KMS-11 (cell line): ENCODE results near the gene DHRS2.

Experiments used
- H2AFZ ChIP-seq: fragments of 200-600 bp; sonication (generic); 2 replicates; pipeline ENCODE4 v1.6.1; 2016; ENCODE audit warnings: antibody characterized with exemption, mixed run types, low read depth
- H3K27ac ChIP-seq: fragments of 200-600 bp; sonication (generic); 2 replicates; pipeline ENCODE4 v1.6.1; 2016; ENCODE audit warnings: mild to moderate bottlenecking, mixed run types
- H3K27me3 ChIP-seq: fragments of 200-600 bp; sonication (generic); 2 replicates; pipeline ENCODE4 v1.6.1; 2017; ENCODE audit warnings: mild to moderate bottlenecking, low read depth, mixed run types, moderate library complexity; ENCODE audit not compliant: insufficient read depth
- H3K36me3 ChIP-seq: fragments of 200-600 bp; sonication (generic); 2 replicates; pipeline ENCODE4 v1.6.1; 2017; ENCODE audit warnings: mild to moderate bottlenecking, mixed run types; ENCODE audit not compliant: insufficient read depth
- H3K4me1 ChIP-seq: fragments of 200-600 bp; sonication (generic); 2 replicates; pipeline ENCODE4 v1.6.1; 2016; ENCODE audit warnings: mild to moderate bottlenecking, low read depth, mixed run types; ENCODE audit not compliant: poor library complexity, severe bottlenecking
- H3K4me2 ChIP-seq: fragments of 200-600 bp; sonication (generic); 2 replicates; pipeline ENCODE4 v1.7.0; 2016; ENCODE audit warnings: mild to moderate bottlenecking, mixed run types
- H3K4me3 ChIP-seq: fragments of 200-600 bp; sonication (generic); IDR thresholded peaks from 2 replicates; pipeline ENCODE4 v1.6.1; 2017; ENCODE audit warnings: low read depth, low read length, mixed read lengths; ENCODE audit not compliant: insufficient read depth
- H3K79me2 ChIP-seq: fragments of 200-600 bp; sonication (generic); 2 replicates; pipeline ENCODE4 v1.6.1; 2016; ENCODE audit warnings: low read depth, mixed run types; ENCODE audit not compliant: insufficient read depth
- H3K9ac ChIP-seq: fragments of 200-600 bp; sonication (generic); 2 replicates; pipeline ENCODE4 v1.6.1; 2016; ENCODE audit warnings: mild to moderate bottlenecking, mixed run types
- H4K20me1 ChIP-seq: fragments of 200-600 bp; sonication (generic); 2 replicates; pipeline ENCODE4 v1.6.1; 2016; ENCODE audit warnings: mild to moderate bottlenecking, mixed run types; ENCODE audit not compliant: insufficient read depth
- TF ChIP-seq, protein P1 (sequence below): fragments of 200-600 bp; sonication (generic); conservative IDR thresholded peaks from 2 replicates; pipeline ENCODE4 v1.6.1; 2017; ENCODE audit warnings: low read depth, mild to moderate bottlenecking, antibody characterized with exemption, low read length, moderate library complexity, mixed read lengths

DHRS2 gene

GRCh38 chr14:23618415-23618988 is 17.7 kb upstream of the DHRS2 start:
- Histone ChIP-seq H3K27me3 (no peaks in the 10 kb centered on the region), H2AFZ (no peak overlapping the region)
- TF ChIP-seq, protein P1, sequence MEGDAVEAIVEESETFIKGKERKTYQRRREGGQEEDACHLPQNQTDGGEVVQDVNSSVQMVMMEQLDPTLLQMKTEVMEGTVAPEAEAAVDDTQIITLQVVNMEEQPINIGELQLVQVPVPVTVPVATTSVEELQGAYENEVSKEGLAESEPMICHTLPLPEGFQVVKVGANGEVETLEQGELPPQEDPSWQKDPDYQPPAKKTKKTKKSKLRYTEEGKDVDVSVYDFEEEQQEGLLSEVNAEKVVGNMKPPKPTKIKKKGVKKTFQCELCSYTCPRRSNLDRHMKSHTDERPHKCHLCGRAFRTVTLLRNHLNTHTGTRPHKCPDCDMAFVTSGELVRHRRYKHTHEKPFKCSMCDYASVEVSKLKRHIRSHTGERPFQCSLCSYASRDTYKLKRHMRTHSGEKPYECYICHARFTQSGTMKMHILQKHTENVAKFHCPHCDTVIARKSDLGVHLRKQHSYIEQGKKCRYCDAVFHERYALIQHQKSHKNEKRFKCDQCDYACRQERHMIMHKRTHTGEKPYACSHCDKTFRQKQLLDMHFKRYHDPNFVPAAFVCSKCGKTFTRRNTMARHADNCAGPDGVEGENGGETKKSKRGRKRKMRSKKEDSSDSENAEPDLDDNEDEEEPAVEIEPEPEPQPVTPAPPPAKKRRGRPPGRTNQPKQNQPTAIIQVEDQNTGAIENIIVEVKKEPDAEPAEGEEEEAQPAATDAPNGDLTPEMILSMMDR, result no peak

GRCh38 chr14:23620177-23620702 is 15.9 kb upstream of the DHRS2 start:
- Histone ChIP-seq H3K4me1 (no peaks in the 10 kb centered on the region), H3K4me2 (no peak overlapping the region), H2AFZ (no peak overlapping the region), H3K9ac (no peak overlapping the region), H3K27me3 (no peaks in the 10 kb centered on the region), H3K36me3 (no peaks in the 10 kb centered on the region), H4K20me1 (no peaks in the 10 kb centered on the region), H3K27ac (no peak overlapping the region), H3K4me3 (no peak overlapping the region), H3K79me2 (no peaks in the 10 kb centered on the region)
- TF ChIP-seq, protein P1, result no peak

More at GRCh38 chr14:23618415-23618988, 17.7 kb upstream of the DHRS2 start:
- no peak overlapping the region for H3K9ac ChIP-seq
- H3K36me3 ChIP-seq, result no peaks in the 10 kb centered on the region
- H3K4me2 ChIP-seq, result no peak overlapping the region
- H3K4me3 ChIP-seq, result no peak overlapping the region
- no peak overlapping the region for H3K27ac ChIP-seq
- H3K79me2 ChIP-seq, result no peaks in the 10 kb centered on the region
- no peaks in the 10 kb centered on the region for H4K20me1 ChIP-seq
- H3K4me1 ChIP-seq, result no peaks in the 10 kb centered on the region

- H4K20me1 ChIP-seq, result no peaks in the 10 kb centered on the region
- no peak overlapping the region for H3K27ac ChIP-seq
- H3K4me3 ChIP-seq, result no peak overlapping the region
- no peak overlapping the region for H2AFZ ChIP-seq
- H3K9ac ChIP-seq, result no peak overlapping the region
- no peaks in the 10 kb centered on the region for H3K36me3 ChIP-seq
- no peaks in the 10 kb centered on the region for H3K27me3 ChIP-seq
- no peak overlapping the region for H3K4me2 ChIP-seq
- no peaks in the 10 kb centered on the region for H3K4me1 ChIP-seq
- H3K79me2 ChIP-seq, result no peaks in the 10 kb centered on the region
- TF ChIP-seq, protein P1, result no peak
These were observed 14.8 kb upstream of the DHRS2 start for GRCh38 chr14:23621204-23621931.

- H3K36me3 ChIP-seq, result no peaks in the 10 kb centered on the region
- no peak overlapping the region for H3K27ac ChIP-seq
- TF ChIP-seq, protein P1, result no peak
These were observed 14.0 kb upstream of the DHRS2 start for GRCh38 chr14:23621932-23622730.

More at GRCh38 chr14:23621932-23622730, 14.0 kb upstream of the DHRS2 start:
- no peak overlapping the region for H2AFZ ChIP-seq
- no peak overlapping the region for H3K4me3 ChIP-seq
- no peak overlapping the region for H3K4me2 ChIP-seq
- H3K9ac ChIP-seq, result no peak overlapping the region
- H3K27me3 ChIP-seq, result no peaks in the 10 kb centered on the region
- no peaks in the 10 kb centered on the region for H3K79me2 ChIP-seq
- no peaks in the 10 kb centered on the region for H3K4me1 ChIP-seq
- H4K20me1 ChIP-seq, result no peaks in the 10 kb centered on the region
